GM12891 (cell line): Measurements from ENCODE around the gene EXOSC3.

Source experiments
- POLR2A ChIP-seq: IDR thresholded peaks from 2 replicates; pipeline ENCODE4 v1.6.1; 2011; ENCODE audit warnings: low read depth, low read length, control low read depth
- POLR2AphosphoS5 ChIP-seq: IDR thresholded peaks from 2 replicates; pipeline ENCODE4 v1.6.1; 2011; ENCODE audit warnings: low read depth, low read length, control low read depth
- POU2F2 ChIP-seq: IDR thresholded peaks from 2 replicates; pipeline ENCODE4 v1.6.1; 2011; ENCODE audit warnings: low read depth, mild to moderate bottlenecking, control low read depth, low read length, moderate library complexity

- no peak for TF ChIP-seq POLR2A
- no peak for TF ChIP-seq POLR2AphosphoS5
- TF ChIP-seq POU2F2 = no peak
These were observed 17.3 kb upstream of the EXOSC3 start for GRCh38 chr9:37801959-37802711.
